Globus pallidus (tissue), 1 donor: Measurements from ENCODE around the gene RFWD3.
"Not testable (repeated sequence)": the region's sequence is repeated elsewhere in the genome, so short reads cannot be mapped to it uniquely, and the experiment has no call there.

Experiments used
- DNase-seq: peaks from one replicate; pipeline ENCODE4 v3.0.0-alpha.2; 2015; ENCODE audit warnings: low spot score

RFWD3 gene

DNA sequence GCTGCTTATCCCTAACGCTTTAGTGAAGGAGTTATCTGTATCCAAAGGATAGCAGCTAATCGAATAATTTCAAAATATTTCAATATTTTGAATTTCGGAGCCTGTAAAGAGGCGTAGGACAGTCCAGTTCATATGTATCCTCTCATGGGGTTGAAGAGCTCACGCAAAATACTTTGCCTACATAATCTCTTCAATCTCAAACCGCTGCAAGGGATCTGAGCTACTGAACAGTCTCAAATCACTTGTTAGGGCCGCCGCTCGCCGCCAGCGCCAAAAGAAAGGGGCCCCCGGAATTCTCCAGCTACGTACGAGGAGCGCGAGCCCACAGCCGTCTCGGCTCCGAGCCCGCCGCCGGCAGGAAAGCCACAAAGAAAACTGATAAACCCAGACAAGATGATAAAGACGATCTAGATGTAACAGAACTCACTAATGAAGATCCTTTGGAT lies 601 bp upstream of the RFWD3 start:
- DNase-seq = peak; percentile 34

DNA sequence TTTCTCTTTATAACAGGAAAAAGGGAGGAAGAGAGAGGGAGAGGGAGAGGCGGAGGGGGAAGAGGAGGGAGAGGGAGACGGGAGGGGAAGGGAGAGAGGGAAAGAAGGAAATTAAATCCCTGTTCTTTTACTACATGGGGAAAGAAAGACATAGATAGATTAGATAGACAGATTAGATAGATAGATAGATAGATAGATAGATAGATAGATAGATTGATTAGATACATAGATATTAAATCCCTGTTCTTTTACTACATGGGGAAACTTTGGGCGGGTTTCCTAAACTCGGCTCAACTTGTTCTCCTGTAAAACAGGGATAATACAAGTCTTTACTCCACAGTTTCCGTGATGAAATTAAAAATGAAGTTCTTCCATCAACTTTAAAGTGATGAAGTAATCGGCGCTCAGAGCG lies 661 bp downstream of the RFWD3 start:
- DNase-seq = no peak

DNA sequence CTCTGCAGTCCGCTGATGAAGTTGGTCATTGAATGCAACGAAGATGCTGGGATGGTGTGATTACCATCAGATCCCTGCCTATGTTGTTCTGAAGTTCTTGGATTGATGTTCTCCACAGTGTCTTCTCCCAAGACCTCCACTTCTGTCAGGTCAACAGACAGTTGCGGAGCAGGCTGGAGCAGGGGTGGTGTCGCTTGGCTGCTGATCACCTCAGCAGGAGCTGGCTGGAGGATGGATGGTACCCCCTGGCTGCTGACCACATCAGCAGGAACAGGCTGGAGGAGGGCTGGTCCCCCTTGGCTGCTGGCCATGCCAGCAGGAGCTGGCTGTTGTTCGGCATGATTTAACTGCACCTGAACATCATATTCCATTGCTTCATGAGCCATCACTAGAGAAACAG lies 5.6 kb downstream of the RFWD3 start:
- DNase-seq = no peak

DNA sequence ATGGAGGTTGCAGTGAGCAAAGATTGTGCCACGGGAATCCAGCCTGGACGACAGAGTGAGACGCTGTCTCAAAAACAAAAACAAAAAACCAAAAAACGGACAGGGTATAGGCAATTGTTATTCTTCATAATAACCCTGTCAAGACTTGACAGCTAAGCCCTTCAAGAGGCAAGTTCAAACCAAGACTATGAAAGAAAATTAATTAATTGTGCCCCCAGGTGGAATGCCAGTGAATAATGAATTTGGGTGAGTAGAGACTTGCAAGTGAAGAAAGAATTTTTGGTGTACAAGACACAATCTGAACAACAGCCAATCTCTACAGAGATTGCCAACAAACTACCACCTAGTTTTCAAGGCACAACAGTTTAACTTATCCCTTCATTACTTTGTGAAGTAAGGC lies 6.3 kb downstream of the RFWD3 start:
- no peak for DNase-seq

DNA sequence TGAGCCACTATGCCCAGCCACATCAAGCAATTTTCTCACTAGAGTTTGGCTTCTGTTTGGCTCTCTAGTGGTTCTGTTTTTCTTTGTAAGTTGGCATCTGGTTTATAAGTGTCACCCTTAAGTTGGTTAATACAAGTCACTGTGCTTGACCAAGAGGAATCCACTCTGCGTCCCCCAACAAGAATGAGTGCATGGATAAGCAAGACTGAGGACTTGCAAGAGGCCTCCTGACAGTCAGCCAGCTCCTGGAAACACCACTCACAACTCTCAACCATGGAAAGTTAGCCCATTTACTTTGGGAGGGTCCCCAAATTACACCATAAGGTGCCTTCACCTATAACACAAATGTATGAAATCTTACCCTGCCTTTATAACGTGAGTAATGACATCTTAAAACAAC lies 7.6 kb downstream of the RFWD3 start:
- no peak for DNase-seq

DNA sequence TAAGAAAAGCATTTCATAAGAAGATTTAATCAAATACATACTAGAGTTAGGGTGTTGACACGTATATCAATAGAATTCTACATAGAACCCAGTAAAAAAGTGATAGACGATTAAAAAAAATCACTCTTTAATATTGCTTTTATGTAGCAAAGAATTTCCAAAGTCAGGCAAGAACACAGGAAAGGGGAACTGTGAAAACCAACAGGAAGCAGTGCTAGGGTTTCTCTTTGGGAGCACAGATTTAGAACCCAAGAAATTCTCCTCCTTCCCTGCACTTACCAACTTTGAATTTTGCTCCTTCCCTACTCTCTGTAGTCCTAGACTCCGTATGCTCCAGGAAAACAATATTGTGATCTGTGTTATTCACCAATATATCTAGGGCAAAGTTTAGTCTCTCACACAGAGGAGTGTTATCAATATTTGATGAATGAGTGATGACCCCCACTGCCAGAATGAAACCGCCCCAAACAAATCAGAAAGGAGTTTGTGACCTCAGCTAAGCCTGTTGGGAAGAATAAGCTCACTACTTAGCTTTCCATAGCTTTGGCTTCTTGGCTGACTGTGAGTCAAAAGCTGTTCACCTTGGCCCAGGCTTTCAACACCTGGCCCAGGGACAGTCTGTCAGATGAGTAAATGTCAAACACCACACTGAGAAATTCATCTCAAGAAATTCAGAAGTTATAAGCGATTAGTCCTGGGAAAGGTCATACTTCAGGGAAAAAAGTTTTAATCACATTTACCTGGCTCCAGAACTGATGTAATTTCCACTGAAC lies 8.6 kb downstream of the RFWD3 start:
- no peak for DNase-seq

DNA sequence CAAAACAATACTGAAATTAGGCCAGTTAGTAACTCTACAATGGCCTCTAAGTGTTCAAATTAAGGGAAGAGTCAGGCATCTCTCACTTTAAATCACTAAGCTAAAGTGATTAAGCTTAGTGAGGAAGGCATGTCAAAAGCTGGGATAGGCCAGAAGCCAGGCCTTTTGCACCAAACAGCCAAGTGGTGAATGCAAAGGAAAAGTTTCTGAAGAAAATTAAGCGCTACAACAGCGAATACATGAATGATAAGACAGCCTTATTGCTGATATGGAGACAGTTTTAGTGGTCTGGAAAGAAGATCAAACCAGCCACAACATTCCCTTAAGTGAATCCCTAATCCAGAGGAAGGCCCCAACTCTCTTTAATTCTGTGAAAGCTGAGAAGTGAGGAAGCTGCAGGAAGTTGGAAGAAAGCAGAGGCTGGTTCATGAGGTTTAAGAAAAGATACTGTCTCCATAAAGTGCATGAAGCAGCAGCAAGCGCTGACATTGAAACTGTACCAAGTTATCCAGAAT lies 12.1 kb downstream of the RFWD3 start:
- no peak for DNase-seq

DNA sequence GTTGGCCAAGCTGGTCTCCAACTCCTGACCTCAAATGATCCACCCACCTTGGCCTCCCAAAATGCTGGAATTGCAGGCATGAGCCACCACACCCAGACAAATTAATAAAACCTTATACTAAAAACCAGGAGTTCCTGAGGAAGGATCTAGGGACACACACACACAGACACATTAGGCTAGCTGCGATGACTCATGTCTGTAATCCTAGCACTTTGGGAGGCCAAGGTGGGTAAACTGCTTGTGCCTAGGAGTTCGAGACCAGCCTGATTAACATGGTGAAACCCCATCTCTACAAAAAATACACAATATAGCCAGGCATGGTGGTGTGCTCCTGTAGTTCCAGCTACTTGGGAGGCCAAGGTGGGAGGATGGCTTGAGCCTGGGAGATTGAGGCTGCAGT lies 13.8 kb downstream of the RFWD3 start:
- DNase-seq = not testable (repeated sequence)

DNA sequence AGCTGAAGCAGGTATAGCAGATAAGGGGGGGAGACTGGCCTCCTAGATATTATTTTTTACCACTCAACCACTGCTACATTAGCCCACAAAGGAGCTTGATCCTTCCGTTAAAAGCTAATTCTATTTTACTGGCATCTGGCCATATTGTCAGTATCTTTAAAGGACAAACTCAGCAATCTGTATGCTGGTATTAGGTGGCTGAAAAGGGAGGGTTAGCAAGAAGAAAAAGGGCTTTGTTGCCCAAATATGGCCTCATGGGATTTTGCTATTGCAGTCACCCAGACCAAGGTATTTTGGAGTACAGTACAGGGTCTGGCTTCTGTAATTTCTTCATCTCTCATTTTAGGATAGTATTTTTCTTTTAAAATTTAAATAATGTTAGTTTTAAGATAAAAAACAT lies 14.4 kb downstream of the RFWD3 start:
- no peak for DNase-seq

DNA sequence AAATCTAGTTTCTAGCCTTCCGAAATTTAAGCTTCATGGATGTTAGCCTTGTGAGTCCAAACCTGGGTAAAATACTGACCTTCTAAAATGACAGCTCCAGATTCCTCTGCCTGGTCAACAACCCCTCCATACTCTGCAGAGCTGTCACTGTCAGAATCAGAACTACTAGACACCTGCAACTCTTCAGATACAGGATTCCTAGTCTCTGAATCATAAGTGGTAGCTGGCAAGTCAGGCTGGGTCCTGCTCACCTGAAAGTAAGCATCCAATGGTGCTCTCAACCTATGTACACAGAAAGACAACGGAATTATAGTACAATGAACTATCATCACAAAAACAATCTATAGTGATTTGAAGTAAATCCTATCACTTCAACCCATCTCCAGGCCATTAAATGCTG lies 14.8 kb downstream of the RFWD3 start:
- no peak for DNase-seq

DNA sequence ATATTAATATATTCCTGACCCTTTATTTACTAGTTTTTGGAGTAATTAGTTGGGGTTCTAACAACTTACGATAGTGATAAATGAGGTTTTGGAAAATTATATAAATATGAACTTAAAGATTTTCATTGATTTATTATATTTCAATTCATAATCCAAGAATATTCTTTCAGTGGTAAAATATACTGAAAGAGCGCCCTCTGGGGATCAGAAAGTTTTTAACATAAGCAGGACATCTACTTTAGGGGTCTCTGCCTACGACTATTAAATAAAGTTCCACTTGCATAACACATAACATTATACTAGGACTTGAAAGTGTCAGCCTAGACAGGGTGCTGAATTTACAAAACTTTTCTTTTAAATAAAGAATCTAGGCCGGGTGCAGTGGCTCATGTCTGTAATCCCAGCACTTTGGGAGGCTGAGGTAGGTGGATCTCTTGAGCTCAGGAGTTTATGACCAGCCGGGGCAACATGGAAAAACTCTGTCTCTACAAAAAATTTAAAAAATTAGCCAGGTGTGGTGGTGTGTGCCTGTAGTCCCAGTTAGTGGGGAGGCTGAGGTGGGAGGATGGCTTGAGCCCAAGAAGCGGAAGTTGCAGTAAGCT lies 15.6 kb downstream of the RFWD3 start:
- DNase-seq = no peak

DNA sequence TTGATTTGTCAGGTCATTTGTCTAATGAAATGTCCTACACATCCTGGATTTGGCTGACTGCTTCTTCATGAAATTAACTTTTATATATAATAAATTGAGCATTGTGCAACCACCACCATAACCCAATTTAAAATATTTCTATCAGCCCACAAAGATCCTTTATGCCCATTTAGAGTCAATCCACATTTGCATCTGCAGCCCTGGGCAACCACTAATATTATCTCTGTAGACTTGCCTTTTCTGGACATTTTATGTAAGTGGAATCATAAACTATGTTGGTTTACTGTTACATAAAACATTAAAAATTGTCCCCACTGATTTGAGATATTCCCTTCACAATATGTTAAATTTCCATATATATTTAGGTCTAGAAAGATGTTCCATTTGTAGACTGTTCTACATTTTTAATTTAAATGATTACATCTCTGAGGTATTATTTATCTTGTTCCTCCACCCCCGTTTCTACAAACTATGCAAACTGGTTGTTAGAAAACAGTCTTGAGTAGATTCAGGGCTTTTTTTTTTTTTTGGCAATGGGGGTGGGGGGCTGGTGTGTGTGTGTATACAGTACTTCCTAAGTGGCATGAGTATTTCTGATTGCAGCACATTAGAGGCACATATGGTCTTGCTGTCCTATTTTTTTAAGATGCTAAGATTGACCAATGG lies 16.7 kb downstream of the RFWD3 start:
- DNase-seq = no peak

DNA sequence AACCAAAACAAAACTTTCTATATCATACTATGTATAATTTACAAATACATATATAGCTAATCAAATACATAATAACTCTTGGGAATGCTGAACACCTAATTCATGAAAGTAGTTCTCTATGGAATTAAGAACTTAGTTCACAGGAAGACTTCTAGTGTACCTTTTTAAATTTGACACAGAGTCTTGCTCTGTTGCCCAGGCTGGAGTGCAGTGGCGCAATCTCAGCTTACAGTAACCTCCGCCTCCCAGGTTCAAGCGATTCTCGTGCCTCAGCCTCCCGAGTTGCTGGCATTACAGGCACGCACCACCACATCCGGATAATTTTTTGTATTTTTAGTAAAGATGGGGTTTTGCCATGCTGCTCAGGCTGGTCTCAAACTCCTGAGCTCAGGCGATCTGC lies 24.7 kb downstream of the RFWD3 start:
- DNase-seq = no peak

DNA sequence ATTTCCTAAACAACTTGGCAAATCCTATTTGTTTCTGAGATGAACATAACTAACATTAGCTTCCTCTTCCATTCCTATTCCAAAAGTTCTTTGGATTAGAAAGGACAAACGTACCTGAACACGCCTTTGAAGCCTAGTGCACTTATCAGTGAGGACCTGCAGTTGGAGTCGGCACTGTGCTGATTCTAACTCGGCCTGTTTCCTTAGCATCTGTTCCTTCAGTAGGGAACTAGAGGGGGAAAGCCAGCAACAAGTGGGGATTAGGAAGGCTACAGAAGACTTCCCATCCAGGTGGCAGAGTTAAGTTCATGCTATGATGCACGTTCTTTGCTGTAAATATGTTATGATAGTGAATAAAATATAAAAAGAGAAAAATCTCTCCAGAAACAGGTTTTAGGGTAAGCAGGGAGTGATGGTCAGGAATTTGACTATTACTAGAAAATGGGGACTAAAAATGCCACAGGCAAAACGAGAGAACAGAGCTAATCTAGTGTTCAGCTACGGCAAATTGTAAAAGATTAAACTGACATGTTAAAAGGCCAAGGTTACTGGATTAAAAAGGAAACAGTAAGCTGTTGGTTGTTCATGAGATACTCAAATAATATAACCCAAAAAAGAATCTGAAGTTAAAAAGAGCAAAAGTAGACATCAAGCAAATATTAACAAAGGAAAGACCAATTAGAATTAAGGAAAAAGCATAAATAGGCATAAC lies 28.8 kb downstream of the RFWD3 start:
- DNase-seq = no peak

DNA sequence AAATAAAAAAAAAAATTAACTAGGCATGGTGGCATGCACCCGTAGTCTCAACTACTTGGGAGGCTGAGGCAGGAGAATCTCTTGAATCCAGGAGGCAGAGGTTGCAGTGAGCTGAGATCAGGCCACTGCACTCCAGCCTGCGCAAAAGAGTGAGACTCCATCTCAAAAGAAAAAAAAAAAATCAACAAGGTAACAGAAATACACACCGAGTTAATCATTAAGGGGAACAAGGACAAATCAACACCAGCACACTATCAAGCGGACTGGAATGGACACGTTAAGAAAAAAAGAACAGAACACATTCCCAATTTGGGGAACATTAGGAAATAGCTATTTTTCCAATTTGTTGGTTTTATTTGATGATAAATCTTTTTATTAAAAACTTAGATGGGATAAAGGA lies 31.4 kb downstream of the RFWD3 start:
- no peak for DNase-seq

DNA sequence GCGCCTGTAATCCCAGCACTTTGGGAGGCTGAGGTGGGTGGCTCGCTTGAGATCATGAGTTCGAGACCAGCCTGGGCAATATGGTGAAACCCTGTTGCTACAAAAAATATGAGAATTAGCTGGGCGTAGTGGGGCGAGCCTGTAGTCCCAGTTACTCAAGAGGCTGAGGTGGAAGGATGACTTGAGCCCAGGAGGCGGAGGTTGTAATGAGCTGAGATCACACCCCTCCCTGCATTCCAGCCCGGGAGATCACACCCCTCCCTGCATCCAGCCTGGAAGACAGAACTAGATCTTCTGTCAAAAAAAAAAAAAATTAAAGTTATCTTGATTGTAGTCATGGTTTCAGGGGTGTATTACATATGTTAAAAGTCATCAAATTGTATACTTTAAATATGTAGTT lies 33.0 kb downstream of the RFWD3 start:
- no peak for DNase-seq

DNA sequence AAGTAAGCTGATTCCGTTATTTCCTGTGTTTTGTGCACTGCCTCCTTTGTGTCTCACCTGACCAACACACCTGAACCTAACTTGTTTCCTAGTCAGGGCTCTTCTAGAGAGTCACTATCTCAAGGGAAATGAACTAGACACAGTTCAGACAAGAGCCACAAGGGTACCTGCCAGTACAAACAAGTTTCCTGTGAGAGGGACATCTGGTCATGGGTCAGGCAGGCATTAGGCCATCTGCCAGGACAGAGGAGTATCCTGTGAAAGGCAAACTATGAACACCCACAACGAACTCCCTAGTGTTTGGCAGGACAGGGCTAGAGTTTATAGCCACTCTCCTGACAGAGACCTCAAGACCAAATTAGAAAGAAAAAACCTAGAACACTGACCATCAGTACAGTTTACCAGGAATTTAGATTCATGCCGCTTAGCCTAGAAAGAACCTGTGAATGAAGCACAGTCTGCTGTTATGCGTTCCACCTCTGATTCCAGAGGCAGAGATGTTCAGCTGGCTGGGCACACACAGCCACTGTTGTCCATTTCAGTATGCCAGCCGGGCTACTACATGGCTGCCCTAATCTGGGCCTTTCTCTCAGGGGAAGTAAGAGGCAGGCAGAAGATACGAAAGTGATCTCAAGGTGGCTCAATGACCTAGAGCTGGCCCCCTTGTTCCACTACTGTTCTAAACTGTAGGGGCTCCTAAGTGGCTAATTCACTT lies 39.0 kb downstream of the RFWD3 start:
- DNase-seq = no peak

DNA sequence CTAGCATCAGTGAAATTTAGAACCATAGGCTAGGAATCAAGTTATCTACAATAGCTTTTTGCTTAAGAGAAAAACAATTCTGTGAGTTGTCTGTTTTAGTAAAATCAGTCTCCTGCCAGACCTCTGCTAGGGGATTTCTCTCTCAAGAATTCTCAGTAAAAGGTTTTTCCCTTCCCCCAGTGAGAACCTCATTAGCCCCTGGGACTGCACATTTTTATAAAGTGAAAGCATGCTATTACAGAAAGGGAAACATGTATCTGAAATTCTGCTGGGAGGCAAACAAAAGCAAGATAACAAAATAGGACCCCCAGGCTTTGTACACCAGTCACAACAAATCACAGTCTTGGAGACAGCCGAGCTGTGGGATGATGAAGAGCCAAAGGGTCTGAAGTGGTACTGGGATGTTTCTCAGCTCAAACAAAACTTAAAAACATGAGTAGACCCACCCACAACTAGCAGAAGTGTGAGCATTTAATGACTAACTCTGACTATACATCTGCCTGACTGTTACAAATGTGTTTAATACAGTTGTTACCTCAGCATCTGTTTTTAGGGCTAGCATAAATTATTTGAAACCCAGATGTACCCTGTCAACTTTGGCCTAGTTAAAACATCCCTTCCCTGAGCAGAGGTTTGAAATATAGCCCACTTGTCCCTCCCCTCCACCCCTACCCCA lies 39.8 kb downstream of the RFWD3 start:
- no peak for DNase-seq

DNA sequence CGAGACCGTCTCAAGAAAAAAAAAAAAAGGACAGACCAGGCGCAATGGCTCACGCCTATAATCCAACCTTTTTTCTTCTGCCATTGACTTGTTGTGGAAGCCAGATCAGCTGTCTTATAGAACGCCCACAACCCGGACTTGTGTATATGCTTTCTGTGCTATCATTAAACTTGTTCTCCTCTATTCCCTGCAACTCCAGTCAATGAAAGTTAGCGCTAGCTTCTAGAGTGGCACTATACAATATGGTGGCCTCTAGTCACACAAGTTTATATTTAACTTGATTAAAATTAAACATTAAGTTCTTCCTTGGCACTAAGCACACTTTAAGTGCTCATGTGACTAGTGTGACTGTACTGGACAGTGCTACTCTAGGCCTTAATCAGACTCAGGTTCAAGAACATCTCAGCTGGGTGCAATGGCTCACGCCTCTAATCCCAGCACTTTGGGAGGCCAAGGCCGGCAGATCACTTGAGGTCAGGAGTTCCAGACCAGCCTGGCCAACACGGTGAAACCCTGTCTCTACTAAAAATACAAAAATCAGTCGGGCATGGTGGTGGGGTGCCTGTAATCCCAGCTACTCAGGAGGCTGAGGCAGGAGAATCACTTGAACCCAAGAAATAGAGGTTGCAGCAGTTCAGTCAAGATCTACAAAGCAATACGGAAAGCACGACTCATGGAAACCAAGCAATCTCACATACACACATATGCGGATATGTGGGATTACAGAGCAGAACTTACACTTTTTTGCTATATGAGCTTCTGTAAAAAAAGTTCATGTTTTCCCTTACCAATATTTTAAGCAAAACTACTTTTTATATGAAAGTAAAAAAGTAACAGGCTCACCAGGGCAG lies 41.0 kb downstream of the RFWD3 start:
- DNase-seq = no peak

DNA sequence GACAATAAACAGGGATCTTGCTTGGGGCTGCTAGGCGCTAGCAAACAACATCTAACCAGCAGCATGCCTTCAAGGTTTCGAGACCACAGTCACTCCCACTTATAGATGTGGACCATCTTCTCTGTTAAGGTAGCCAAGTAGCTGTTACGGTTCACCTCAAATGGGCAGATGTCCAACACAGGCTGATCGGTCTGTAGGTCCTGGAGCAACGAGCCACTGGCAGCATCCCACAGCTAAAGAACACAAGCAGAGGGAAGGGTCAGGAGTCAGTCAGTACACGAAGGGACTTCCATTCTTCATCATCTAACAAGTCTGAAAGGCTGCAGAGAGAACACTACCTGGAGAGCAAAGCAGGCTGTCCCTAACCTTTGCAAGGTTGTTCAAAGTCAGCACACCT lies 42.8 kb downstream of the RFWD3 start:
- DNase-seq = no peak
